CD4-positive, alpha-beta T cell treated with Interleukin-12 subunit alpha and Interleukin-12 subunit beta, for 1 hour (primary cell): ENCODE measurements around the gene STARD13.

ENCODE experiments used
- DNase-seq: peaks from one replicate; pipeline ENCODE4 v3.0.0-alpha.2; 2020

Gene STARD13

GRCh38 chr13:33285420-33286124 lies at the start of gene STARD13:
TSS of gene STARD13 (minus strand) at chr13:33285755. CDS start at chr13:33285638, 117 bp downstream.
- no peak for DNase-seq

GRCh38 chr13:33334831-33335230 lies 49.3 kb upstream of the STARD13 start:
- no peak for DNase-seq

- no peak for DNase-seq
Observed at GRCh38 chr13:33331962-33332361, 46.4 kb upstream of the STARD13 start.

- no peak for DNase-seq
Observed at GRCh38 chr13:33330483-33330882, 44.9 kb upstream of the STARD13 start.

GRCh38 chr13:33328701-33329100 lies 43.1 kb upstream of the STARD13 start:
- no peak for DNase-seq

GRCh38 chr13:33326723-33327122 lies 41.2 kb upstream of the STARD13 start:
- no peak for DNase-seq

GRCh38 chr13:33326246-33326645 lies 40.7 kb upstream of the STARD13 start:
- DNase-seq, result no peak

- DNase-seq, result no peak
Observed at GRCh38 chr13:33323801-33324510, 38.4 kb upstream of the STARD13 start.

- no peak for DNase-seq
Observed at GRCh38 chr13:33322965-33323668, 37.6 kb upstream of the STARD13 start.

GRCh38 chr13:33322543-33322809 lies 36.9 kb upstream of the STARD13 start:
- no peak for DNase-seq

GRCh38 chr13:33321686-33322542 lies 36.4 kb upstream of the STARD13 start:
- DNase-seq, result no peak

GRCh38 chr13:33319859-33320258 lies 34.3 kb upstream of the STARD13 start:
- no peak for DNase-seq

- no peak for DNase-seq
Observed at GRCh38 chr13:33318744-33319143, 33.2 kb upstream of the STARD13 start.

- DNase-seq, result no peak
Observed at GRCh38 chr13:33318037-33318436, 32.5 kb upstream of the STARD13 start.

GRCh38 chr13:33316890-33317289 lies 31.3 kb upstream of the STARD13 start:
- no peak for DNase-seq

- DNase-seq, result no peak
Observed at GRCh38 chr13:33313504-33313903, 27.9 kb upstream of the STARD13 start.

- DNase-seq, result no peak
Observed at GRCh38 chr13:33312861-33313212, 27.3 kb upstream of the STARD13 start.

GRCh38 chr13:33312150-33312860 lies 26.8 kb upstream of the STARD13 start:
- DNase-seq, result no peak

GRCh38 chr13:33311040-33311439 lies 25.5 kb upstream of the STARD13 start:
- no peak for DNase-seq

GRCh38 chr13:33310245-33311038 lies 24.9 kb upstream of the STARD13 start:
- no peak for DNase-seq

- DNase-seq, result no peak
Observed at GRCh38 chr13:33308863-33309262, 23.3 kb upstream of the STARD13 start.

GRCh38 chr13:33307843-33308242 lies 22.3 kb upstream of the STARD13 start:
- DNase-seq, result no peak
